ENCODE results near the gene THRB.

The THRB gene

DNA sequence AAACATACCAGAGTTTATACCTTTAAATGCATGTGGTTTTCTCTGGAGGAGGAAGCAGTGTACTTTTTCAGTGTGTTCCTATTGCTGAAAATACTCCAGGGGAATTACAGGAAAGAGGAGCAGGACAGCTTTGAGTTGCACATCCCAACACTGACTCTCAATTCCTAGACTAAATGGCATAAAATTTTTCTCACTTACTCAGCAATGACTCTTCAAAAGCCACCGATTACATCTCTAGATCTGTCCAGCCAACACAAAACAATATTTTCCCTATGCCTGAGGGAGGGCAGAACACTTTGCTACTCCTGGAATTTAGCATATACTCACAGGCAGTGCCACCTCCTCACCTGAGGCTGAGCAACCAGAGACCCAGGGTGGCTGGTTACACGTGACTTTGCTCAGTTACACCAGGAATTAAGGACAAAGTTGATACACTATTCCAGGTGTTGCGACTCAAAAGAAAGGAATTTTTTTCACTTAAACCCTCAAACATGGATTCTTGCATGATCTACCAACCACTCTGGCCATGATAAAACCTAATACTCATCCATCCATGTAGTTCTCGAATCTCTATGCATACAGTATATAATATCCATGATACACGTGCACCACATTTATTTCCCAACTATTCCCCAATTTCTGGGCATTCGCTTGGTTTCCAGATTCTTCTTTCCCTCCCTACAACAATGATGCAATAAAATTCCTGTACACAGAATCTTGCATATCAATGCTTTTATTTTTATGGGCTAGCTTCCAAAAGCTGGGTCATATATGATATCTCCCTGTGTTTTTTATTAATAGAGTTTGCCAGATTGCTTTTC, 194.6 kb downstream of the THRB start:
- no peak for DNase-seq

DNA sequence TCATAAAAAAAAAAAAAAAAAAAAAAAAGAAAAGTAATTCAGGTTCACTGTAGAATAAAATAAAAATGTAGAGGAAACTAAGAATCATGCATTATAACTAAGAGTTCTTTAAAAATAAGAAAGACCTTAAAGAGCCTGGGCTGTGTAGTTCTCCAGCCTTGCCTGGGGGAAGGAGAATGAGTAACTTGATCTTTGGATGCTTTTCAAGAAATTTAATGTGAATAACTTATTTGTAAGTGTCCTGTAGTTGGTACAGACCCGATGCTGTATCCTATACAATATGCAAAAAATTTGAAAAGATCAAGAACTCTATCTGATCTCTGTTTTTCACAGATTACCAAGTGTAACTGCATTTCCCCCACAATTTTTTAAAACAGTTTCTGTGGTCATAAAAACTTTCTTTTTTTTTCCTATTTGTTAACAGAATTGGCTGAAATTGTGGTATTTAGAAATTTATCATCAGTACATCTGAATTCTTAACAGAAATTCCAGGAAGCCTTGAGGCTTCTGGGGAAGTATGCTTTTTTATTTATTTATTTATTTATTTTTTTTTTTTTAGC, 195.3 kb downstream of the THRB start:
- no peak for DNase-seq

DNA sequence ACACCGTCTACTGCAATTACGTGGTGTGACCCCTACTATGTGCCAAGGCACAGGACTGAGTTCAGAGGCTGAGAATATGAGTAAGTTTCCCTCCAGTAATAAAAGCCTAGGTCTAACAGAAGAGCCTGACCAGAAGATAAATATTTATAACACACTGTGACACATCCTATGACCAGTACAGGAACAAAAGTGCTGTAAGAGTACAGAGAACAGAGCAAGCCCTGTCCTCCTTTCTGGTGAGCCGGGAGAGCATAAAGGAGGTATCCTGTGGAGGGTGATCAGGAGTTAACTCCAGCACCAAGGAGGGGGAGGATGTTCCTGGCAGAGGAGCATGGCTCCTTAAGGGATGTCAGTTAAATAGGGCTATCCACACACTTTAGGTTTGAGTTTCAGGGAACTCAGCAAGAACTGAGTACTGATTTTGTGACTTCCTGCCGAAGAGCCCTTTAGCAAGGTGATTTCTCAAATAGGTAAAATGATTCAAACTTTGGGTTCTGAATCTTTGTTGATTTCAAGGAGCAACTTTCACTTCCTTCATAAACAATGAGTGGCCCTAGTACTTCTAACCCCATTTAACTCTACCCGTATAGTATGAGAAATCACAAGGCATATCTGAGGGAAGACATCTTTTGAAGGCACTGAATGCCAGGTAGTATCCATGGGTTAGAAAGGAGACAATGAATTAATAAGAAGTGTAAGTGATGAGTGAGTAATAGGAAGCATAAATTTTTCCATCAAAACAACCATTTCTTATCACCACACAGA, 198.0 kb downstream of the THRB start:
- no peak for DNase-seq

DNA sequence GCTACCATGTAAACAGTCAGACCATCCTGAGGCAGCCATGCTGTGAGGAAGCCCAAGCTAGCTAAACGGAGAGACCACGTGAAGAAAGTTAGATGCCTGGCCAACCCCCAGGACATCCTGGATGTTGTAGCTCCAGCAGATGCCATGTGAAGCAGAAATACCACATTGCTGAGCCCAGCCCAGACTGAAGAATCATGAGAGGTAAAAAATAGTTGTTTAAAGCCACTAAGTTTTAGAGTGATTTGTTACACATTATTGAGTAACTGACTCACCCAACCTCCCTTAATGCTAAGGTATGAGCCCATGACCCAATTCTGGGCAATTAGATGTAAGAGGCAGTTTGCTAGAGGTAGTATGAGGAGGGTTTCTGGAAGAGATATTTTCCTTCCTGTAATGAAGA, 200.5 kb downstream of the THRB start:
- DNase-seq: no peak

DNA sequence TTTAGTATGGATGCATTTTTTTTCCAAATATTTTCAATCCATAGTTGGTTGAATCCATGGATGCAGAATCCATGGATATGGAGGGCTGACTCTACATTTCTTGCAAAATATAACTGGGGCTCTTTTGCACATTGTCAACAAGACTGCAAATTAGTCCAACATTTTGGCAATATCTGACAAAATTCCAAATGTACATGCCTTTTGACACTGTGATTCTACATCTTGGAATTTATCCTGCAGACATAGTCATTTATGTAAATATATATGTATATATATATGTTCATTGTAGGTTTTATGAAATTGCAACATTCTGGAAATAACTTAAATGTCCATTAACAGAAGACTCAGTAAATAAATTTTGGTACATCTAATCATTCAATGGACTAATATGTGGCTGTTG, 203.0 kb downstream of the THRB start:
- no peak for DNase-seq

DNA sequence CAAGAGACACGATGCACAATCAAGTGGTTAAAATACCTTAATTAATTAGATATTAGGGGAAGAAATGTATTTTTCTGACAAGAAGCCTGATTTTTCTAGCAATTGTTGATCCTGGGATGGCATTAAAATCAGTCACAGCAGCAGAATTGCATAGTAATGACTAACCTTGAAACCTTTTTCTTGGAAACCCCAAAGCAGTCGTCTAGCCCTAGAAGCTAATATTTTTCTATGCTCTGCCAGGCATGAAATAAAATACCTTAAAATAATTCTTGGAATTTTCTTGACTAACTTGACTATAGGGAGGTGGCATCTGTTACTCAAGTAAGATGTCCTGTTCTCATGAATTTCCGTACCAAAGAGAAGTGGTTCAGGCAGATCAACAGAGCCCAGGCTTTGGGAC, 204.1 kb downstream of the THRB start:
- DNase-seq: no peak

DNA sequence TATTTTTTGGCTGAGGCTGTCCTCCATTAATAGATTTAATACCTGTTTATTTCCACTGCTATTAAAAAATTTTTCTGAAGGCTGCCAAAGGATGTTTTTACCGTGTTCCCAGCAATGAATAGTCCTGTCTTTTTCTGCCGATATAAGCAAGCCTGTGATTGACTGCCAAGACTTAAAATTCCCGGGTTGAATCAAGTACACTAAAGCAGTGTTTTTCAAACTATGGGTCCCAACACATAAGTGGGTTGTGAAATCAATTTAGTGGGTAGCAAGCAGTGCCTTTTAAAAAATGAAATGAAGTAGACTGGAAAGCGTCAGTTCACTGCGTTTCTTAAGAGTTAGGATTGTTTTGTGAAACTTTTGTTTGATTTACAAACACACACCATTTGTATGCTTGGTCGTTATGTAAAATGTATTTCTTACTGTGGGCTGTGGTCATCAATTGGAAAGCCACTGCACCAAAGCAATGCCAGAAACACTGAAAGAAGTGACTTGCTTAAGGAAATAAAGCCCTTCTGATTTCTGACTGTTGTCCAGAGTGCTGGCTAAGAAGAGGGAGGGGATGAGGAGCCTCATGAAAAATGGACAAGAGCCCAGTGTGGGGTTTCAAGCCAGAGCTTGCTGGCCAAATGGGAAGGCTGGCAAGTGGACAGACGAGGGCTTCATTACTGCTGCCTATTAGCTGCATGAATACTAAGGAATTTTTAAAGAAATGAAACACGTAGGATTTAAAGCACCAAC, 206.0 kb downstream of the THRB start:
- DNase-seq: no peak

DNA sequence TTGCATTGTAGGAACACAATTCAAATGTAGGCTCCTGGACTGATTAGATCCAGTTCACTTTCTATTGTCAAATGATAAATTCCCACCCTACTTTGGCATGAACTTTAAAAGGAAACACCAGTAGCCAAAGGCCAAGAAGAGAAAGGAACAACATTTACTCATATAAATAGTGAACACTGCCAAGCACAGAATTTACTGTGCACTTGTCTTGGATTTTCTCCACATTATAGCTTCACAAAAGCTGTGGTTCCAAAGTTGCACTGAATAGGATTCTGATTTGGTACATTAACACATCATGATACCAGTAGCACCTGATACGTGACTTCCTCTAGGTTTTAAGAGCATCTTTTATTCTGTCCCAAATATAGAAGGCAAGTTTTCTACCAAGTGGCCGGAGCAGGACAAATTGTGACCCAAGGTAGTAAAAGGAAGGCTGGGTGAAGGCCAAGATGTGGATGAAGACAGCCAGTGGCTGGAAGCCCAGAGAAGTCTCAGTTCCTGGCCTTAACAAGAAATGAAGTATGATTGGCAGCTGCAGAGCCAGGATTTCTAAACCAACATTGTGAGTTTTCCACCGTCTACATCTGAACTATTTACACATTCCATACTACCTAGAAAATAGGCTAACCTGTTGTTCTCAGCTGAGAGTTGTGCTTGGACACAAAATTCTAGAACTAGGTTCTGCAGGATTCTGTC, 206.7 kb downstream of the THRB start:
- DNase-seq: no peak

DNA sequence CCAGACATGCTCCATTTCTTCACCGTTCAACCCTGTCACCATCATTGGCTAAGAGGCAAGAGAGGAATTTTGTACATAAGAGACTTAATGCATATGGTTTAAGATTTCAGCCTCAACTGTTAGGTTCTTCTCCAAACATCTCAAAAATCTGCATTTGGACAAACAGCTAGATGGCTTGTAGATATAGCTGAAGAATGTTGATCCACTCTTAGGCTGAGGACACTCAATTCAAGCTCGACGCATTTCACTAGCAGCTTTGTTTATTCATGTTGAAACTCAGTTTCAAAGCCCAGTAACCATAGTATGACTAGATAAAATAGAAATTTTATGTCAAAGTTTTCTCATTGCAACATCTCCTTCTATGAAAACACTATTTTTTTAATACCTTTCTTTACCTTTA, 208.2 kb downstream of the THRB start:
- DNase-seq: no peak

DNA sequence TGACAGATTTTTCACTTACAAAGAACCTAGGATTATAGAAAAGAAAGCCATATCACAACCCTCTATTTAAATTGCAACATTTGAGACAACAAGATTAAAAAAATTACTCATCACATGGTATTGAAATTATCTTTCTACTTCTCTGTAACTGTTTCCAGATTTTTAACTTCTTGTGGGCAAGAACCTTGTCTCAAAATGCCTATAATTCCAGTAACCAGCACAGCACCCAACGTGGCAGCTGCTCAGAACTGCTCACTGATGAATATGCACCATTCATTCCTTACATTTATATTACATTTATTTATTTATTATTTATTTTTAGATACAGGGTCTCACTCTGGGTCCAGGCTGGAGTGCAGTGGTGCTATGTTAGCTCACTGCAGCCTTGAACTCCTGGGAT, 216.1 kb downstream of the THRB start:
- no peak for DNase-seq

DNA sequence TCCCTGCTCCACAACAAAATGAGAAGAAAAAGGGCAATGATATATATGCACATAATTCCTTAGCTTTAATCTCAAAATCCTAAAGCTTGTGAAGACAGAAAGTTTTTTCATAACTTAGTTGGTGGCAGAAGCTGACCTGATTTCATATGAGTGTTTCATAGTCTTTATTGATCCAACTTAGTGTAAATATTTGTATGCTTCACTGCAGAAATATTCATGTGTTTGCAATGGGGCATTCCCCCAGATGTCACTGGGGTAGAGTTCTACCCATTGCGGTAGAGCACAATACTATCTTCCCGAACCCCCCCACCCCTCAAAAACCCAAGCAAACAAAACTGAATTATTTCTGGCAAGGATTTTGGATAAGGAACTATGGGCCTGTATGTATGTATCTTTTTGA, 221.2 kb downstream of the THRB start:
- no peak for DNase-seq

DNA sequence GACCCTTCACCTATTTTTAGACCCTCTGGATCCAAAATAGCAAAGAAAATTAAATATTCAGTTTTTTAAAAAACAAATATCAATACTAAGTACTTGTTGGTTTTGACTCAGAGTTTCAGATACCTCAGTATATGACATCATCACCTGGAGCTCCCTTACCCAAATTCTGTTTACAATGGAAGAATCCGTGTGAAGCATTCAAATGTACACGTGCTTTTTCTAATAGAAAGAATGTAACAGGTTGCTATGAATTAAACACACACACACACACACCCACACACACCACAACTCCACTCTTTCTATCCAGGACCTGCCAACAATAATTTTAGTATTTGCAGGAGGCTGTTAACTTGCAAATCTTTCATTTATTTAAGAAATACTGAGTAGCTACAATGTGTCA, 221.8 kb downstream of the THRB start:
- no peak for DNase-seq

DNA sequence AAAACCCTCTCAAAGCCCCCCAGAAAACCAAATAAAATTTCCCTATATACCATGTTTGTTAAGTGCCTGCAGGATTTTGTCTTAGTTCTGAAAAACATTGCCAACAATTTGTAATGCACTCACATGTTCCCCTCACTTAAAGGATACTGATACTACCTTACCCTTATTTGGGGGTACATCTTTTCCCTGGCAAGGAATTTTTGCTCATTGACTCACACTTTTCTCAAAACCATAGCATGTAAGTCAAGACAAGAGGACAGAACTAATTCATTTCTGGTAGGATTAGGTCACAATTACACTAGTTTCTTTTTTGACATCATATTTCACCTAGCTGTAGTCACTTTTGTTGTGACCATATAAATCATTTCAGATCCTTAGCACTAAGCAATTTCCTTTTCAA, 222.2 kb downstream of the THRB start:
- DNase-seq: no peak

DNA sequence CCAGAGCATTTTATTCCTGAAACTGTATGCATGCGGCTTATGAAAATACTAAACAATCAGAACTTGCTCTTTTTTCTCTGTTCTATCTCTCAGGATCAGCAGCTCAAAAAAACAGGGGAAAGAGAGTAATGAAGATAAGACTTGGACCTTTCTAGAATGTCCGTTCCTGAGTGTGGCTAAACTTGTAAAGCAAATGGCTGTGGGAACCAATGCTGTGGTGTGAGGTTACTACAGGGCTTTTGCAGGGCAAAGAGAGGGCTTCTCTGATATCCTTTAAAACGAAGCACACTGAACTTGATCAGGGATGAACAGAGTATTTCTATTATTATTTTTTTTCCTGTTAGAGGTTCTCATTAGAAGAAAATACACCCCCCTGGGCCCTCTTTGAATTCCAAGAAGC, 223.4 kb downstream of the THRB start:
- DNase-seq: no peak

DNA sequence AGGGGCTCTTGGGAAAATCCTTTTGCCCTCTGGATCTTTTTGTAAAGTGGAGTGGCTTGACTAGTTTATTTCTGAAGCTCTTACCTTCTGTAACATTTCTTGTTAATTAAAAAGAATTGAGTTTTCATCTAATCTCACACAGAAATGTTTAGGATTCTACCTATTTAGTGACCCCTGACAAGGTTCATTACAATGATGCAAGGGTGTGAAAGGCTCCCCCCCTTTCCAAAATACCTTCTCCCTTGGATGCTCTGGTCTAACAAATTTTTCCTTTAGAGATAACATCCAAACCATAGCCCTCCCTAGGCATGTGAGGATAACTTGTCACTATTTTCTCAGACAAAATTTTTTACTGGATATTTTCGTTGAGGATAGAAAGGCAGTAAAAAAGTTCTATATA, 223.9 kb downstream of the THRB start:
- DNase-seq: no peak

DNA sequence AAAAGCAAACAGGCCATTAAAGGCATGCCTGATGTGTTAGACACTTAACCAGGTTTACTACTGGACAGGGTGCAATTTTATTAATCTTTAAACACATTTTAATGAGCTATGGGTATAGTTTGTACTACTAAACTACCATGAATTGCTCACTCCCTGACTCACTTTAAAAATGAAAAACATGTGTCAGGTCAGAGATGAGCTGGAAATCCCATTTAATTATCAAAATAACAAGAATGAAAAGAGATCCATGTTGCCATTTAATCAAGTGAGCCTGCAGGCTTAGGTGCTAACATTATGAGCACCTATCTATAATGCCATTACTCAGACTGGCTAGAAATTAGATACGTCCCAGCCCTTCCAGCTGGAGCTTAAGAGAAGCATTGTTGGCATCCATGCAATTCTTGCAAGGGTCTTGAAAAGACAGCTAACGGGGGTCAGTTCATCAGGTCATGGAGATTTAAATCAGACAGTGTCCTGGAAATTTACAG, 224.4 kb downstream of the THRB start:
- DNase-seq: no peak

DNA sequence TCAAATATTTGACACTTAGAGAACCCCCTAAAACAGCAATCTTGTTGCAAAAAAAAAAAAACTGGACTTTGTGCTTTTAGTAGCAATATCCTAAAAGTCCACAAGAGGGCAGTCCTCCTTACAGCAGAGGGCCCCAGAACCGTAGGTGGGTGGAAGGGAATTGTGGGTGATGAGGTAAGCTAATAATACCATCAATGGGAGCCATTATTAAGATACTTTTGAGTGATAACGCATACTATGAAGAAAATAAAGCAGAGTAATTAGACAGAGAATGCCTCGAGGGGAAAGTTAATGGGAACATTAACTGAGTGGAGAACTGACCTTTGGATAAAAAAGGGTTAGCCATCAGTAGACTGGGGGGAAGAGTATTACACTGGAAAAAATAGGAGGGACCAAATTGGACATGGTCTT, 229.9 kb downstream of the THRB start:
- no peak for DNase-seq

DNA sequence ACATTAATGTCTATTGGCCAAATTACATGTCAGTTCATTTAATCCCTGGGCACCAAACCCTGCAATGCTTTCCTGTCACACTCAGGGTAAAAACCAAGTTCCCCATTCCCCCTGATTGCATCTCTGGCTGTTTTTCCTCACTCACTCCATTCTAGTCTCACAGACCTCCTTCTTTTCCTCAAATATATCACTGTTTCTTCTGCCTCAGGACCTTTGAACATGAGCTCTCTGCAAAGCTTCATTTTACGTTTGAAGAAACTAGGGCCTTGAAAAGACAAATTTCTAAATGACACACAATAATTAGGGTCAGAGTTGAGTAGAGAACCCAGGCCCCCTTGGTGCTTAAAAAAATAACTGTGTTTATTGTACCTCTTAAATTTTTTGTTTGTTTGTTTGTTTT, 230.6 kb downstream of the THRB start:
- no peak for DNase-seq

DNA sequence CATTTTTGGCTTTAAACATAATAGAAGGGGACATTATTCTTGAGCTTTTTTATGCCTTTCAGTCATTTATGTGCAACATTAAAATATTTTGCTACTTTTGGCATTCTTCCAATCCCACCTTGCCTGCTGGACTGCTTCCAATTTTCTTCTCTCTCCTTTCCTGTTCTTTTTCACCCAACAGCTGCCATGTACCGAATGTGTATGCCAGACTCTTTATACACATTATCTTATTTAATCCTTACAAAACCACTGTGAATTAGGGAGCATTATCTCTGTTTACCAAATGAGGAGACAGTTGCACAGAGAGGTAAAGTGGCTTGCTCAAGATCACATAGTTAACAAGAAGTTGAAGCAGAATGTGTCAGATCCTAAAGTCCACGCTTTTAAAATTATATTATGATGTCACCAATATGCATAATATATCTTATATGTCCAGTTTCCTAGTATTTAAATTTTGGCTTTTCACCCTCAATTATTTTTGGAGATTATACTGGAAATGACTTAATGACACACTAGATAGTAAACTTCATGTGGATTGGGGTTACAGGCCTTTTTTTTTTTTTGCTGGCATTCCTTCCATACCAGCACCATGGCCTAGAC, 231.5 kb downstream of the THRB start:
- peak; percentile 37 for DNase-seq

DNA sequence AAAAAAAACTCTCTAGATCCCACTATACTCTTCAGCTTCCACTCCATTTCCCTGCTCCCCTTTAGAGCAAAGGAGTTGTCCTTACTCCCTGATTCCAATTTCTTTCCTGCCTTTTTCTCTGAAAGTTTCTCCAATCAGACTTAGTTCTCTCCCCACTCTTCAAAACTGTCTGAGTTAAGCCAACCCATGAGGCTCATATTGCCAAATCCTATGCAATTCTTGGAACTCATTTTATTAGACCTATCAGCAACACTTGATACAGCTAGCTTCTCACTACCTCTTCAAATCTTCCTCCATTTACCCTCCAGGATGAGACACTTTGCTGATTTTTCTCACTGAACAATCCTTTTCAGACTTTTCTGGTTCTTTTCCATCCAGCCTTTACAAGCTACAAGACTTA, 233.1 kb downstream of the THRB start:
- no peak for DNase-seq

DNA sequence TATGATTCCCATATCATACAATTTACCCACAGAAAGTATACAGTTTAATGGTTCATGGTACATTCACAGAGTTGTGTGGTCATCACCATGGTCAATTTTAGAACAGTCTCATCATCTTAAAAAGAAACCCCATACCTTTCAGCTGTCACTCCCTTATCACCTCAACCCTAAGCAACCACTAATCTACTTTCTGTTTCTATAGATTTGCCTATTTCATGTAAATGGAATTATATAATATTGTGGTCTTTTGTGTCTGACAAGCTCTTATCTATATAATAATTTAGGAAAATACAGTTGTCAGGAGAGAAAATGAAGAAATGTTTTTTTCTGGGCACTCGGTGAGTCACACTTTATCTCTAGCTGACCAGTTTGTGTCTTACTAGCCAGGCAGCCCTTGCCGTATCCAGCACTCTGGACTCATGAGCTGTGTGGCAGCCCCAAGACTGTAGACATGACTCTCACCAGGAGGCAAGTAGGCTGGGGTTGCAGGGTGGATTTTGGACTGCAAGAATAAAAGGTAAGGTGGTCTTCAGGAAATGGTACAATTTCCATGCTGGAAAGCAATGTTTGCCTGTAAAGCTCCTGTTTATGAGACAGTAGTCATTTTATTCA, 234.6 kb downstream of the THRB start:
- no peak for DNase-seq

Measured in NCI-H1105 (cell line).